ENCODE results near the gene FGR.
A peak's percentile ranks its signal among the peaks of the same experiment; 100 is the strongest.

Gene FGR

GRCh38 chr1:27570784-27571183 lies 64.2 kb downstream of the FGR start:
- peaks cover 30% of the 10 kb centered on the region for H3K4me1 Mint-ChIP-seq (ENCODE audit: low read depth)

GRCh38 chr1:27570356-27570755 lies 64.6 kb downstream of the FGR start:
- Mint-ChIP-seq H3K9me3 (ENCODE audit: low read depth) (no peaks in the 10 kb centered on the region), H3K27ac (no peak overlapping the region), H3K27me3 (no peaks in the 10 kb centered on the region), H3K4me3 (no peak overlapping the region), H3K36me3 (no peaks in the 10 kb centered on the region), H3K4me1 (ENCODE audit: low read depth) (peaks cover 30% of the 10 kb centered on the region)

More at GRCh38 chr1:27570784-27571183, 64.2 kb downstream of the FGR start:
- Mint-ChIP-seq H3K27ac (no peak overlapping the region), H3K36me3 (no peaks in the 10 kb centered on the region), H3K9me3 (ENCODE audit: low read depth) (no peaks in the 10 kb centered on the region), H3K27me3 (no peaks in the 10 kb centered on the region), H3K4me3 (no peak overlapping the region)

GRCh38 chr1:27569506-27570291 lies 65.3 kb downstream of the FGR start:
- Mint-ChIP-seq H3K27ac (no peak overlapping the region), H3K4me3 (peak overlapping the region; percentile 80), H3K27me3 (no peaks in the 10 kb centered on the region), H3K9me3 (ENCODE audit: low read depth) (no peaks in the 10 kb centered on the region), H3K36me3 (no peaks in the 10 kb centered on the region), H3K4me1 (ENCODE audit: low read depth) (peaks cover 30% of the 10 kb centered on the region)

- no peaks in the 10 kb centered on the region for H3K36me3 Mint-ChIP-seq
- H3K27ac Mint-ChIP-seq = peak overlapping the region; percentile 55
- H3K9me3 Mint-ChIP-seq (ENCODE audit: low read depth) = no peaks in the 10 kb centered on the region
- peaks cover 27% of the 10 kb centered on the region for H3K4me1 Mint-ChIP-seq (ENCODE audit: low read depth)
- peak overlapping the region; percentile 80 for H3K4me3 Mint-ChIP-seq
- H3K27me3 Mint-ChIP-seq = no peaks in the 10 kb centered on the region
These were observed 65.9 kb downstream of the FGR start for GRCh38 chr1:27569088-27569460.

GRCh38 chr1:27568300-27569087 lies 66.5 kb downstream of the FGR start:
- H3K4me1 Mint-ChIP-seq (ENCODE audit: low read depth) = peaks cover 22% of the 10 kb centered on the region

GRCh38 chr1:27567971-27568299 lies 67.0 kb downstream of the FGR start:
- no peaks in the 10 kb centered on the region for H3K36me3 Mint-ChIP-seq
- H3K9me3 Mint-ChIP-seq (ENCODE audit: low read depth) = no peaks in the 10 kb centered on the region
- no peak overlapping the region for H3K27ac Mint-ChIP-seq
- H3K4me3 Mint-ChIP-seq = peak overlapping the region; percentile 79
- H3K4me1 Mint-ChIP-seq (ENCODE audit: low read depth) = peaks cover 22% of the 10 kb centered on the region
- no peaks in the 10 kb centered on the region for H3K27me3 Mint-ChIP-seq

More at GRCh38 chr1:27568300-27569087, 66.5 kb downstream of the FGR start:
- H3K9me3 Mint-ChIP-seq (ENCODE audit: low read depth) = no peaks in the 10 kb centered on the region
- H3K27ac Mint-ChIP-seq = no peak overlapping the region
- peak overlapping the region; percentile 80 for H3K4me3 Mint-ChIP-seq
- no peaks in the 10 kb centered on the region for H3K36me3 Mint-ChIP-seq
- no peaks in the 10 kb centered on the region for H3K27me3 Mint-ChIP-seq

- H3K27ac Mint-ChIP-seq = no peak overlapping the region
These were observed 67.8 kb downstream of the FGR start for GRCh38 chr1:27567146-27567526.

GRCh38 chr1:27566462-27567145 lies 68.4 kb downstream of the FGR start:
- Mint-ChIP-seq H3K4me1 (ENCODE audit: low read depth) (peaks cover 24% of the 10 kb centered on the region), H3K4me3 (peak overlapping the region; percentile 12), H3K9me3 (ENCODE audit: low read depth) (no peaks in the 10 kb centered on the region), H3K27ac (no peak overlapping the region), H3K27me3 (no peaks in the 10 kb centered on the region), H3K36me3 (no peaks in the 10 kb centered on the region)

More at GRCh38 chr1:27567146-27567526, 67.8 kb downstream of the FGR start:
- Mint-ChIP-seq H3K4me1 (ENCODE audit: low read depth) (peaks cover 22% of the 10 kb centered on the region), H3K36me3 (no peaks in the 10 kb centered on the region), H3K4me3 (no peak overlapping the region), H3K9me3 (ENCODE audit: low read depth) (no peaks in the 10 kb centered on the region), H3K27me3 (no peaks in the 10 kb centered on the region)

- Mint-ChIP-seq H3K36me3 (no peaks in the 10 kb centered on the region), H3K4me1 (ENCODE audit: low read depth) (peaks cover 27% of the 10 kb centered on the region), H3K27me3 (no peaks in the 10 kb centered on the region), H3K27ac (no peak overlapping the region), H3K9me3 (ENCODE audit: low read depth) (no peaks in the 10 kb centered on the region), H3K4me3 (no peak overlapping the region)
These were observed 70.0 kb downstream of the FGR start for GRCh38 chr1:27564710-27565649.

- H3K9me3 Mint-ChIP-seq (ENCODE audit: low read depth) = no peaks in the 10 kb centered on the region
- H3K36me3 Mint-ChIP-seq = no peaks in the 10 kb centered on the region
- peaks cover 23% of the 10 kb centered on the region for H3K4me1 Mint-ChIP-seq (ENCODE audit: low read depth)
- no peak overlapping the region for H3K4me3 Mint-ChIP-seq
- H3K27ac Mint-ChIP-seq = no peak overlapping the region
- H3K27me3 Mint-ChIP-seq = no peaks in the 10 kb centered on the region
These were observed 71.2 kb downstream of the FGR start for GRCh38 chr1:27563591-27564471.

GRCh38 chr1:27563341-27563590 lies 71.7 kb downstream of the FGR start:
- Mint-ChIP-seq H3K4me3 (no peak overlapping the region), H3K27ac (no peak overlapping the region), H3K9me3 (ENCODE audit: low read depth) (no peaks in the 10 kb centered on the region), H3K4me1 (ENCODE audit: low read depth) (peaks cover 23% of the 10 kb centered on the region), H3K27me3 (no peaks in the 10 kb centered on the region), H3K36me3 (no peaks in the 10 kb centered on the region)

- Mint-ChIP-seq H3K27me3 (no peaks in the 10 kb centered on the region), H3K9me3 (ENCODE audit: low read depth) (no peaks in the 10 kb centered on the region), H3K4me3 (no peak overlapping the region), H3K36me3 (no peaks in the 10 kb centered on the region), H3K27ac (no peak overlapping the region), H3K4me1 (ENCODE audit: low read depth) (peaks cover 18% of the 10 kb centered on the region)
These were observed 72.2 kb downstream of the FGR start for GRCh38 chr1:27562534-27563340.
